DND-41 (cell line): ENCODE results near the gene CCDC40.

Experiments
- ATAC-seq: fragments of 200-7000 bp; cut with Tn5 transposase; 3 replicates; pipeline ENCODE4 v1.9.1; 2021; ENCODE audit warnings: low read depth; ENCODE audit not compliant: insufficient read depth
- DNase-seq: peaks from one replicate; pipeline ENCODE4 v3.0.0-alpha.2; 2020
- H2AFZ ChIP-seq: 2 replicates; pipeline ENCODE4 v1.6.0; 2012; ENCODE audit warnings: low read depth, low read length
- H3K27ac ChIP-seq: 2 replicates; pipeline ENCODE4 v1.5.1; 2012; ENCODE audit warnings: low read length, inconsistent platforms
- H3K27me3 ChIP-seq: fragments of 200-600 bp; sonication (generic); 2 replicates; pipeline ENCODE4 v1.6.0; 2012; ENCODE audit warnings: low read length, mild to moderate bottlenecking, inconsistent platforms; ENCODE audit not compliant: insufficient read depth, poor library complexity
- H3K36me3 ChIP-seq: 2 replicates; pipeline ENCODE4 v1.5.1; 2012; ENCODE audit warnings: low read length, inconsistent platforms; ENCODE audit not compliant: insufficient read depth
- H3K4me1 ChIP-seq: 2 replicates; pipeline ENCODE4 v1.5.1; 2012; ENCODE audit warnings: mild to moderate bottlenecking, low read length; ENCODE audit not compliant: insufficient read depth
- H3K4me2 ChIP-seq: 2 replicates; pipeline ENCODE4 v1.6.0; 2012; ENCODE audit warnings: mild to moderate bottlenecking, moderate library complexity, low read length, inconsistent platforms; ENCODE audit not compliant: insufficient read depth
- H3K4me3 ChIP-seq, 2 experiments: fragments of 200-600 bp in 1 of 2; shearing (Covaris generic) in 1 of 2; 2 replicates each; pipeline ENCODE4 v1.5.1; 2012 to 2016; ENCODE audit warnings: inconsistent platforms in 2 of 2, low read length in 2 of 2, mild to moderate bottlenecking in 2 of 2, low read depth in 1 of 2, moderate library complexity in 1 of 2
- H3K79me2 ChIP-seq: 2 replicates; pipeline ENCODE4 v1.6.0; 2012; ENCODE audit warnings: low read length, inconsistent platforms; ENCODE audit not compliant: insufficient read depth
- H3K9ac ChIP-seq: 2 replicates; pipeline ENCODE4 v1.6.0; 2012; ENCODE audit warnings: low read depth, mild to moderate bottlenecking, inconsistent platforms, low read length, moderate library complexity
- H3K9me3 ChIP-seq: 2 replicates; pipeline ENCODE4 v1.5.1; 2012; ENCODE audit warnings: low read length, moderate library complexity, mild to moderate bottlenecking, inconsistent platforms; ENCODE audit not compliant: insufficient read depth, severe bottlenecking
- H4K20me1 ChIP-seq: 2 replicates; pipeline ENCODE4 v1.6.0; 2012; ENCODE audit warnings: low read length; ENCODE audit not compliant: insufficient read depth
- CTCF ChIP-seq: IDR thresholded peaks from 2 replicates; pipeline ENCODE4 v1.5.1; 2012; ENCODE audit warnings: borderline replicate concordance, low read length, moderate library complexity, mild to moderate bottlenecking; ENCODE audit not compliant: poor library complexity, severe bottlenecking; ENCODE audit errors: extremely low read depth
- EZH2 ChIP-seq: IDR thresholded peaks from 3 replicates; pipeline ENCODE4 v1.6.1; 2012; ENCODE audit warnings: borderline replicate concordance, low read depth, mild to moderate bottlenecking, moderate library complexity, low read length, inconsistent platforms; ENCODE audit not compliant: severe bottlenecking

CCDC40 gene

GRCh38 chr17:80097127-80097621 is 60.7 kb downstream of the CCDC40 start:
- no peak overlapping the region for H3K4me3 ChIP-seq
- H4K20me1 ChIP-seq: no peaks in the 10 kb centered on the region
- TF ChIP-seq CTCF (no peak), EZH2 (no peak)
- H3K4me2 ChIP-seq: no peak overlapping the region
- H3K9ac ChIP-seq: no peak overlapping the region
- H3K36me3 ChIP-seq: no peaks in the 10 kb centered on the region; the same call in 1 of the 2 replicates
- H3K27me3 ChIP-seq: no peaks in the 10 kb centered on the region
- DNase-seq (no peak), ATAC-seq (no peak)
- peaks cover 22% of the 10 kb centered on the region for H3K4me1 ChIP-seq
- peaks cover 7% of the 10 kb centered on the region for H3K79me2 ChIP-seq
- H3K9me3 ChIP-seq: no peaks in the 10 kb centered on the region
- H2AFZ ChIP-seq: no peak overlapping the region
- H3K27ac ChIP-seq: no peak overlapping the region

GRCh38 chr17:80097844-80098691 is 61.6 kb downstream of the CCDC40 start:
- no peaks in the 10 kb centered on the region for H3K9me3 ChIP-seq
- H3K27ac ChIP-seq: no peak overlapping the region
- no peak overlapping the region for H2AFZ ChIP-seq
- H3K4me2 ChIP-seq: no peak overlapping the region
- H3K36me3 ChIP-seq: no peaks in the 10 kb centered on the region; the same call in 1 of the 2 replicates
- no peak for TF ChIP-seq EZH2
- TF ChIP-seq CTCF: no peak
- no peak overlapping the region for H3K4me3 ChIP-seq
- no peaks in the 10 kb centered on the region for H3K27me3 ChIP-seq
- H3K79me2 ChIP-seq: peaks cover 15% of the 10 kb centered on the region
- ATAC-seq: no peak
- no peak for DNase-seq
- peaks cover 31% of the 10 kb centered on the region for H3K4me1 ChIP-seq
- H4K20me1 ChIP-seq: no peaks in the 10 kb centered on the region
- no peak overlapping the region for H3K9ac ChIP-seq

GRCh38 chr17:80099291-80100034 is 63.0 kb downstream of the CCDC40 start:
- Histone ChIP-seq H3K4me1 (peaks cover 31% of the 10 kb centered on the region), H2AFZ (peak overlapping the region; percentile 91; the same call in 1 of the 2 replicates), H3K79me2 (peaks cover 15% of the 10 kb centered on the region), H3K9ac (no peak overlapping the region), H4K20me1 (no peaks in the 10 kb centered on the region), H3K36me3 (no peaks in the 10 kb centered on the region; the same call in 1 of the 2 replicates), H3K27ac (no peak overlapping the region), H3K27me3 (no peaks in the 10 kb centered on the region), H3K4me2 (no peak overlapping the region), H3K4me3 (no peak overlapping the region), H3K9me3 (no peaks in the 10 kb centered on the region)
- DNase-seq (no peak), ATAC-seq (no peak)
- no peak for TF ChIP-seq EZH2
- TF ChIP-seq CTCF: no peak
